Brain pericyte (primary cell): Measurements from ENCODE around the gene MAST3.
"Not testable (repeated sequence)": the region's sequence is repeated elsewhere in the genome, so short reads cannot be mapped to it uniquely, and the experiment has no call there.

Source experiments
- DNase-seq: peaks from one replicate; pipeline ENCODE4 v3.0.0-alpha.2; 2012; ENCODE audit warnings: low read depth, low spot score

The MAST3 gene

GRCh38 chr19:18086590-18087138 is 10.9 kb upstream of the MAST3 start, which contains the start of gene IL12RB1:
Gene IL12RB1 (minus strand): TSS chr19:18086934. CDS start chr19:18086823, 111 bp downstream.
- DNase-seq, result no peak

GRCh38 chr19:18089096-18089541 is 8.5 kb upstream of the MAST3 start:
- DNase-seq, result not testable (repeated sequence)

GRCh38 chr19:18089726-18090125 is 7.9 kb upstream of the MAST3 start:
- no peak for DNase-seq

- DNase-seq, result no peak
Measured at GRCh38 chr19:18090545-18091216, 6.9 kb upstream of the MAST3 start.

- no peak for DNase-seq
Measured at GRCh38 chr19:18091217-18091608, 6.4 kb upstream of the MAST3 start.

- DNase-seq, result no peak
Measured at GRCh38 chr19:18093439-18094161, 4.0 kb upstream of the MAST3 start.

- DNase-seq, result no peak
Measured at GRCh38 chr19:18096258-18096657, 1.3 kb upstream of the MAST3 start.

GRCh38 chr19:18097993-18098890 is 664 bp downstream of the MAST3 start:
- no peak for DNase-seq

- DNase-seq, result no peak
Measured at GRCh38 chr19:18098891-18099622, 1.5 kb downstream of the MAST3 start.

- no peak for DNase-seq
Measured at GRCh38 chr19:18099623-18099995, 2.0 kb downstream of the MAST3 start.

- DNase-seq, result no peak
Measured at GRCh38 chr19:18100710-18101109, 3.1 kb downstream of the MAST3 start.

GRCh38 chr19:18101268-18101667 is 3.7 kb downstream of the MAST3 start:
- DNase-seq, result no peak

GRCh38 chr19:18102916-18103542 is 5.5 kb downstream of the MAST3 start:
- DNase-seq, result no peak

GRCh38 chr19:18104793-18105131 is 7.2 kb downstream of the MAST3 start:
- no peak for DNase-seq

GRCh38 chr19:18105259-18105658 is 7.7 kb downstream of the MAST3 start:
- not testable (repeated sequence) for DNase-seq

GRCh38 chr19:18107235-18107634 is 9.7 kb downstream of the MAST3 start:
- no peak for DNase-seq

GRCh38 chr19:18108897-18109296 is 11.3 kb downstream of the MAST3 start:
- DNase-seq, result no peak

GRCh38 chr19:18109341-18109732 is 11.8 kb downstream of the MAST3 start:
- DNase-seq, result no peak

GRCh38 chr19:18109733-18110608 is 12.4 kb downstream of the MAST3 start:
- DNase-seq, result no peak
